H1 (cell line): ENCODE measurements around the gene ULBP3.

Experiments used
- CTCF ChIP-seq, 3 experiments: IDR thresholded peaks; 1 replicate in 2 of 3; 2 replicates in 1 of 3; pipeline versions ENCODE4 v1.5.1 to v1.6.1; 2011; ENCODE audit warnings: low read length in 3 of 3, mild to moderate bottlenecking in 3 of 3, inconsistent platforms in 2 of 3, low read depth in 1 of 3, moderate library complexity in 1 of 3; ENCODE audit not compliant: insufficient read depth in 1 of 3; ENCODE audit errors: control extremely low read depth in 1 of 3
- EZH2 ChIP-seq: fragments of 200-600 bp; sonication (generic); IDR thresholded peaks from 2 replicates; pipeline ENCODE4 v1.7.1; 2012; ENCODE audit warnings: low read depth, mild to moderate bottlenecking, moderate library complexity, low read length, inconsistent platforms; ENCODE audit not compliant: severe bottlenecking
- FOSL1 ChIP-seq: IDR thresholded peaks from 2 replicates; pipeline ENCODE4 v1.6.1; 2011; ENCODE audit warnings: mild to moderate bottlenecking, low read depth, low read length, moderate library complexity; ENCODE audit not compliant: insufficient read depth
- JUN ChIP-seq: IDR thresholded peaks from 2 replicates; pipeline ENCODE4 v1.6.1; 2011; ENCODE audit warnings: low read depth, mild to moderate bottlenecking, improper control_type of control experiment, low read length
- KDM4A ChIP-seq: IDR thresholded peaks from one replicate; pipeline ENCODE4 v1.7.1; 2012; ENCODE audit warnings: low read depth, mild to moderate bottlenecking, moderate library complexity, low read length, inconsistent platforms; ENCODE audit not compliant: severe bottlenecking
- MAX ChIP-seq: IDR thresholded peaks from 2 replicates; pipeline ENCODE4 v1.6.1; 2012; ENCODE audit warnings: inconsistent platforms
- NANOG ChIP-seq: IDR thresholded peaks from 2 replicates; pipeline ENCODE4 v1.6.1; 2011; ENCODE audit warnings: low read length, low read depth, mild to moderate bottlenecking, inconsistent platforms; ENCODE audit not compliant: insufficient read depth, poor library complexity, severe bottlenecking
- POLR2A ChIP-seq, 2 experiments: IDR thresholded peaks; 1 replicate in 1 of 2; 2 replicates in 1 of 2; pipeline ENCODE4 v1.6.1; 2011; ENCODE audit warnings: low read depth in 2 of 2, low read length in 2 of 2, mild to moderate bottlenecking in 2 of 2; ENCODE audit errors: control extremely low read depth in 1 of 2
- RFX5 ChIP-seq: IDR thresholded peaks from 2 replicates; pipeline ENCODE4 v1.6.1; 2011; ENCODE audit warnings: low read depth, low read length, improper control_type of control experiment, borderline replicate concordance
- SIRT6 ChIP-seq: IDR thresholded peaks from one replicate; pipeline ENCODE4 v1.7.1; 2012; ENCODE audit warnings: low read length, inconsistent platforms
- SUZ12 ChIP-seq: fragments of 200-600 bp; sonication (generic); IDR thresholded peaks from 2 replicates; pipeline ENCODE4 v1.6.1; 2012; ENCODE audit warnings: mild to moderate bottlenecking, inconsistent platforms, low read length, moderate library complexity, mixed read lengths
- ZNF274 ChIP-seq: IDR thresholded peaks from 2 replicates; pipeline ENCODE4 v1.7.0; 2012; ENCODE audit warnings: low read length, borderline replicate concordance; ENCODE audit errors: extremely low read depth

GRCh38 chr6:150100745-150101144, 31.8 kb upstream of the ULBP3 start:
- no peak for TF ChIP-seq NANOG
- TF ChIP-seq KDM4A, result no peak
- TF ChIP-seq CTCF (IDR thresholded peaks at IDR 0.05; ENCODE audit: control extremely low read depth in 1 of 3, insufficient read depth in 1 of 3, low read depth in 1 of 3, low read length in 3 of 3), result no peak
- TF ChIP-seq SIRT6, result no peak
- no peak for TF ChIP-seq MAX
- no peak for TF ChIP-seq JUN
- no peak for TF ChIP-seq ZNF274
- no peak for TF ChIP-seq POLR2A (IDR thresholded peaks at IDR 0.05; ENCODE audit: control extremely low read depth in 1 of 2, low read depth in 2 of 2, low read length in 2 of 2)
- no peak for TF ChIP-seq FOSL1
- no peak for TF ChIP-seq EZH2
- no peak for TF ChIP-seq SUZ12
- TF ChIP-seq RFX5, result no peak
